ENCODE data around the gene APLP2.

- TF ChIP-seq POLR2AphosphoS5 (IDR thresholded peaks at IDR 0.05) (no peak), CTCF (IDR thresholded peaks at IDR 0.05; ENCODE audit: poor library complexity, severe bottlenecking) (no peak), EZH2 (IDR thresholded peaks at IDR 0.05; ENCODE audit: borderline replicate concordance, insufficient read depth, low read length, poor library complexity, severe bottlenecking) (no peak), EP300 (conservative IDR thresholded peaks at IDR 0.05; ENCODE audit: poor library complexity, severe bottlenecking) (no peak), TAF1 (IDR thresholded peaks at IDR 0.05; ENCODE audit: low read depth) (no peak), SMC3 (conservative IDR thresholded peaks at IDR 0.05; ENCODE audit: poor library complexity) (no peak), RAD21 (conservative IDR thresholded peaks at IDR 0.05) (no peak), REST (IDR thresholded peaks at IDR 0.05; ENCODE audit: borderline replicate concordance) (no peak), MXI1 (conservative IDR thresholded peaks at IDR 0.05; ENCODE audit: poor library complexity, severe bottlenecking) (no peak)
These were observed 110.8 kb downstream of the APLP2 start for GRCh38 chr11:130180491-130180890.

All from neural cell (in vitro differentiated cells).